Activated CD4-positive, alpha-beta memory T cell treated with anti-CD3 and anti-CD28 coated beads for 36 hours (primary cell): ENCODE data around the gene ACSS3. TPM values are rescaled to one million over a fixed set of nuclear protein-coding genes. Genes with fewer than 3 reads are reported as not detected.

Experiments used
- CTCF ChIA-PET: fragments of 350-600 bp; sonication (Branson Sonifier 250); formaldehyde crosslinking; loops from one replicate; lab custom pipeline; 2021; ENCODE audit warnings: antibody characterized with exemption, inconsistent platforms; lab: Charles Lee
- POLR2A ChIA-PET: fragments of 350-600 bp; sonication (Branson Sonifier 250); formaldehyde crosslinking; loops from one replicate; lab custom pipeline; 2021; ENCODE audit warnings: antibody characterized with exemption; lab: Charles Lee
- DNase-seq: peaks from one replicate; pipeline ENCODE4 v3.0.0-alpha.2; 2020
- H3K27ac Mint-ChIP-seq: one replicate; pipeline ENCODE4 v1.8.0; 2021; ENCODE audit warnings: mixed read lengths
- H3K27me3 Mint-ChIP-seq: one replicate; pipeline ENCODE4 v1.8.0; 2021; ENCODE audit warnings: mixed read lengths
- H3K36me3 Mint-ChIP-seq: one replicate; pipeline ENCODE4 v1.8.0; 2021; ENCODE audit warnings: mixed read lengths
- H3K4me1 Mint-ChIP-seq: one replicate; pipeline ENCODE4 v1.8.0; 2021; ENCODE audit warnings: low read depth, mixed read lengths
- H3K4me3 Mint-ChIP-seq: one replicate; pipeline ENCODE4 v1.8.0; 2021; ENCODE audit warnings: mild to moderate bottlenecking, mixed read lengths
- H3K9me3 Mint-ChIP-seq: one replicate; pipeline ENCODE4 v1.8.0; 2021; ENCODE audit warnings: mixed read lengths
- intact Hi-C: fragments of 100-400 bp; cut with micrococcal nuclease; formaldehyde crosslinking; loops from one replicate; pipeline ENCODE4 v1.15.1; 2023
- total RNA-seq, 2 experiments: library from RNA; stranded (reverse); gene quantifications; one replicate each; pipeline ENCODE4 v1.2.3, GENCODE V29; 2021

The ACSS3 gene
- total RNA-seq, 2 experiments from 2014 or later = not detected

- no peak for DNase-seq
- Mint-ChIP-seq H3K9me3 (peaks cover 8% of the 10 kb centered on the region), H3K4me1 (no peaks in the 10 kb centered on the region), H3K36me3 (no peaks in the 10 kb centered on the region), H3K4me3 (no peak overlapping the region), H3K27me3 (no peaks in the 10 kb centered on the region), H3K27ac (no peak overlapping the region)
- CTCF ChIA-PET = no interaction called here
- intact Hi-C loops = no loop called here
- POLR2A ChIA-PET = no interaction called here
Observed at GRCh38 chr12:81255456-81255855, 177.6 kb downstream of the ACSS3 start.

- Mint-ChIP-seq H3K27ac (no peak overlapping the region), H3K27me3 (no peaks in the 10 kb centered on the region), H3K4me1 (no peaks in the 10 kb centered on the region), H3K9me3 (peaks cover 8% of the 10 kb centered on the region), H3K4me3 (no peak overlapping the region), H3K36me3 (no peaks in the 10 kb centered on the region)
- CTCF ChIA-PET = no interaction called here
- POLR2A ChIA-PET = no interaction called here
- intact Hi-C loops = no loop called here
- no peak for DNase-seq
Observed at GRCh38 chr12:81255947-81256346, 178.1 kb downstream of the ACSS3 start.

DNA sequence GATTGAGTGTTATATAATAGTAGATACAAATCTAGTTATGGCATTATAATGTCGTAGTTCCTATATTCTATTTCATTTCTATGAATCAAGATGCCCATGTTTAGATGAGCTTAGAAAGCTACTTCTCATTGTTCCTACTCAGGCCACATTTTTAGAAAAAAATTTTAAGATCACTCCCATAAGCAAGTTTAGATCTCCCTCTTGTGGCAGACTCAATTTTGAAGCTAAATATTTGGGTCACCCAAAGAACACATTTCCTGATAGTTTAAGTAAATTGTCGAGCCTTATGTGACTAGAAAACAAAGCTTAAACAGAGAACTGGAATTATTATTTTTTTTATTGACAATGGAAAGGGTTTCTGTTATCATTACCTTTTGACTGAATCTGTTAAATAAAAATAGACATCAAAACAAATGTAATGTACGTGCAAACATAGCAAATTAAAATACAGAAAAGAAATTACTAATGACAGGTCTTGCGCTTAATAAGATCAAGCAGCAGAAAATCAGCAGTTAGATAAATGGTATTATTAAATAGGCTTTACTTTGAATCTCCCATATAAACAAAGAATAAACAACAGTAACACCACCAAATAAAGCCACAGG is 180.2 kb downstream of the ACSS3 start:
- ChIA-PET CTCF (interaction anchor here (0.7 kb wide), 1 partner anchor 82 kb away, joined by 3 read pairs; no protein-coding TSS in a partner anchor), POLR2A (no interaction called here)
- Mint-ChIP-seq H3K27ac (no peak overlapping the region), H3K36me3 (no peaks in the 10 kb centered on the region), H3K4me3 (no peak overlapping the region), H3K9me3 (peaks cover 8% of the 10 kb centered on the region), H3K27me3 (no peaks in the 10 kb centered on the region), H3K4me1 (no peaks in the 10 kb centered on the region)
- intact Hi-C loops = no loop called here
- DNase-seq = no peak

- ChIA-PET POLR2A (no interaction called here), CTCF (no interaction called here)
- H3K4me1 Mint-ChIP-seq = no peaks in the 10 kb centered on the region
- no peak overlapping the region for H3K4me3 Mint-ChIP-seq
- no peaks in the 10 kb centered on the region for H3K27me3 Mint-ChIP-seq
- H3K9me3 Mint-ChIP-seq = peaks cover 8% of the 10 kb centered on the region
- no peak for DNase-seq
- H3K36me3 Mint-ChIP-seq = no peaks in the 10 kb centered on the region
- intact Hi-C loops = no loop called here
- H3K27ac Mint-ChIP-seq = no peak overlapping the region
Observed at GRCh38 chr12:81259360-81259759, 181.5 kb downstream of the ACSS3 start.

DNA sequence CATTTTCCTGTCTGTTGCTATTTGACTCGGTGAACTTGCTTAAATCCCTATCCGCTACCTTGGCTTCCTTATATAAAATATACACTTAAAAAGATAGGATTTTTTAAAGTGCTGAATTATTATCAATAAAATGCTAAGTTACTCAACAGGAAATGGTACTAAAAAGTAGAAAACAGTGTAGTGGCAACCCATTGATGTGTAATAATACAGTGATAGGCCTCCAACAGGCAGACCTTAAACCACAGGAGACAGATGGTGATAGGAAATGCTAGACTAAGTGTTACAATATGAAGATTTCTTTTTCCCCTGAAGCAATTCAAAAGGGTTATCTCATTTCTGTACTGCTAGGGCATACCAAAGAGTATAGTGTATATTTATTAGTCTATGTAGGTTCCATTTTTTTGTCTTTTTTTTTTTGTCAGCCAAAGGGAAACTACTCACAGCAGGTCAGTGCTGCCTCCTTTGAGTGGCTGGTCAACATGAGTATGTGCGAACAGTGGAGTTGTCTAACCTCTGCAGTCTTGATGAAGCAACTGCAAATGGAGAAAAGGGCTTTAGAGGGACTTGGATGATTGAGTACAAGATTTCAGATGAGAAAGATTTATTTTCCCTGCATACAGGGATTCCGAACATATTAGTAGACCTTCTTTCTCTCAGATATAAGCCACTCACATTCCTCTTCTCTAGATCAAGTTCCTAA is 183.8 kb downstream of the ACSS3 start:
- ChIA-PET CTCF (no interaction called here), POLR2A (no interaction called here)
- H3K27ac Mint-ChIP-seq = no peak overlapping the region
- no peaks in the 10 kb centered on the region for H3K27me3 Mint-ChIP-seq
- no peaks in the 10 kb centered on the region for H3K9me3 Mint-ChIP-seq
- H3K4me3 Mint-ChIP-seq = no peak overlapping the region
- intact Hi-C loops = no loop called here
- no peak for DNase-seq
- no peaks in the 10 kb centered on the region for H3K36me3 Mint-ChIP-seq
- H3K4me1 Mint-ChIP-seq = no peaks in the 10 kb centered on the region

DNA sequence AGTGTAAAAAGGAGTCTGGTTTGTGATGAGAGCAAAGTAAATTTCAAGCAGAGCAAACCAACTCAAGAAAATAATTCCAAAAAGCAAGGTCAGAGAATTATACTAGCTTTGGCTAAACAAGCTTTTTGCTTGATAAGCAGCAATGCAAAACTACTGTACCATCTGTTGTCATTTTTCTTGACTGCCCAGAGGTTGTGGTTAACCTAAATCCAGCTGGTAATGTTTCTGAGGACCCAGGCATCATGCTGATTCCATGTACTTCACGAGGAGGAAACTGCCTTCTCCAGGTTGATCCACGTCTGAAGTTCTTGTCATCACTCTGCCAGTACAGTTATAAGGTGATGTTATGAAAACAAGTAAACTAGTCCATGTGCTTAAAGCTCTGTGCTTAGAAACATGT is 185.2 kb downstream of the ACSS3 start:
- intact Hi-C loops = no loop called here
- Mint-ChIP-seq H3K4me1 (no peaks in the 10 kb centered on the region), H3K27ac (no peak overlapping the region), H3K36me3 (no peaks in the 10 kb centered on the region), H3K27me3 (no peaks in the 10 kb centered on the region), H3K4me3 (no peak overlapping the region), H3K9me3 (no peaks in the 10 kb centered on the region)
- ChIA-PET POLR2A (no interaction called here), CTCF (no interaction called here)
- no peak for DNase-seq

GRCh38 chr12:81270385-81270784 is 192.5 kb downstream of the ACSS3 start:
- Mint-ChIP-seq H3K9me3 (peaks cover 3% of the 10 kb centered on the region), H3K27ac (no peak overlapping the region), H3K4me3 (no peak overlapping the region), H3K27me3 (no peaks in the 10 kb centered on the region), H3K36me3 (no peaks in the 10 kb centered on the region), H3K4me1 (no peaks in the 10 kb centered on the region)
- no peak for DNase-seq
- POLR2A ChIA-PET = no interaction called here
- CTCF ChIA-PET = no interaction called here
- intact Hi-C loops = no loop called here

DNA sequence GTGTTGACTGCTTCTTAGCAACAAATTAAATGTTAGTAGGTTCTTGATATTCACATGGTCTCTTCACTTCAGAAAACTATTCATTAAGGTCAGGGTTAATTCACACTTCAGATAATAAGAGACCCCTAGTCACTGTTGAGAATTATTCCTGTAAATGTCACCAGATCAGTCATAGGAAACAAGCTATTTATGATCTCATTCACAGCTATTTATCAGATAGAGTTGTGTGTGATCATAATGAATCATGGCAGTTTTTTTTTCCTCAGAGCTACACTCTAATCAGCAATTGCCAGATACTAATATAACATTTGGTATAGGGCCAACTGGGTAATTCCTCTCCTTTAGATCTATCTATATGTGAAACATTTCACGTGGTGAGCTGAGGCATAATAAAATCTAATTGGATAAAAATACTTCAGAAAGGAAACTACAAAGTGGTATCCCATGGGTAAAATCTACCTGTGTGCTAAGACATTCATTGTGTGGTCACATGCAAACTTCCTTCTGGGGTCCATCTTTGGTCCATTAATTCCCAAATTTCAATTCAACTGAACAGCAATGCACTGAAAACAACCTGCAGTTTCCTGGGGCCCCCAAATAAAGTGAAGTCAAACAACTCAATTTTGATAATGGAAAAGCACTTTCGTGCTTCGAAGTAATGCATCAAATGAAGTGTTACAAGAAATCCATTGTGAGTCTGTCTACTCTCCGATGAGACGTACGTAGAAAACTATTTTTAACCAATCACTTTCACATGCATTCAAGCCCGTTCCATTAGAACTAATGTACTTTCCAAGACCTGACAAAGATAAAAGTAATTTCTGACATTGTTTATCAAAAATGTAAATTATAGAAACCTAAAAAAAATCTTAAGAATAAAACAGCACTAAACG is 197.0 kb downstream of the ACSS3 start:
- CTCF ChIA-PET = no interaction called here
- Mint-ChIP-seq H3K4me3 (no peak overlapping the region), H3K36me3 (no peaks in the 10 kb centered on the region), H3K4me1 (no peaks in the 10 kb centered on the region), H3K27me3 (no peaks in the 10 kb centered on the region), H3K9me3 (peaks cover 6% of the 10 kb centered on the region), H3K27ac (no peak overlapping the region)
- POLR2A ChIA-PET = no interaction called here
- DNase-seq = no peak
- intact Hi-C loops = no loop called here

DNA sequence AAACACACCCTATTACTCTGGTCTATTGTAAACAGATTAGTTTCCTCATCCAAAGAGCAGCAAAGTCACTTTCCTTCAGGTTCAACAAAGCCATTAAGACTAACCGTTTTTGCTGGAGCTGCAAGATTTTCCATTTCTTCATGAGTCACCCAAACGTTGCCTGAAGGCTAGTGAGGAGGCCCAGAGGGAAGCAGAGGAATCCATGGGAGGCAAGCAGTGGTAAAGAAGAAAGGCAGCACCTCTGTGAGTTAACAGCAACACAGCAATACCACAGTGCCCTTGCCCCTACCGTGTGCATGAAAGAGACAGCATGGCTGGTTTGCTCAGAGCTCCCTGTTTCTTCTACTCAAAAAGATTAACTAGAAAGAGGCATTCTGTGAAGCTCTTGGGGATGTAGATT is 206.3 kb downstream of the ACSS3 start:
- no peak overlapping the region for H3K4me3 Mint-ChIP-seq
- H3K27ac Mint-ChIP-seq = no peak overlapping the region
- no peaks in the 10 kb centered on the region for H3K27me3 Mint-ChIP-seq
- no peaks in the 10 kb centered on the region for H3K36me3 Mint-ChIP-seq
- CTCF ChIA-PET = no interaction called here
- POLR2A ChIA-PET = no interaction called here
- intact Hi-C loops = no loop called here
- DNase-seq = no peak
- peaks cover 2% of the 10 kb centered on the region for H3K9me3 Mint-ChIP-seq
- no peaks in the 10 kb centered on the region for H3K4me1 Mint-ChIP-seq

DNA sequence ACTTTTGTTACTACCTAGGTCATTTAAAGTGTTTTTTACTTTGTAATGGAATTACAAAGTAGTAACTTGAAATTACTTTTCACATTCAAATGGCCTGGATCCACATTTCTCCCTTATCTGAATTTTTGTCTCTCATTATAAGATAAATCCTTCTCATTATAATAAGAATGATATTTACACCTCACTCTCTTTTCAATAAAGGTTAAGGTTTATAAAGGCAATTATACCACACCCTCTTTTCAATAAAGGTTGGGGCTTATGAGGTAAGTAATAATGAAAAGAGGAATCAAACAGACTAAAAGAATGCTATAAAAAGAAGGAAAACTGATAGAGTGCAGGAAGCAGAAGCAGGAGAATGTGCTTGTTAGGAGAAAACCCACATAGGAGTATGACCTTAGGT is 210.8 kb downstream of the ACSS3 start:
- intact Hi-C loops = no loop called here
- ChIA-PET POLR2A (no interaction called here), CTCF (no interaction called here)
- H3K9me3 Mint-ChIP-seq = peaks cover 2% of the 10 kb centered on the region
- DNase-seq = no peak
- H3K4me3 Mint-ChIP-seq = no peak overlapping the region
- H3K36me3 Mint-ChIP-seq = no peaks in the 10 kb centered on the region
- no peaks in the 10 kb centered on the region for H3K27me3 Mint-ChIP-seq
- H3K27ac Mint-ChIP-seq = no peak overlapping the region
- H3K4me1 Mint-ChIP-seq = no peaks in the 10 kb centered on the region

DNA sequence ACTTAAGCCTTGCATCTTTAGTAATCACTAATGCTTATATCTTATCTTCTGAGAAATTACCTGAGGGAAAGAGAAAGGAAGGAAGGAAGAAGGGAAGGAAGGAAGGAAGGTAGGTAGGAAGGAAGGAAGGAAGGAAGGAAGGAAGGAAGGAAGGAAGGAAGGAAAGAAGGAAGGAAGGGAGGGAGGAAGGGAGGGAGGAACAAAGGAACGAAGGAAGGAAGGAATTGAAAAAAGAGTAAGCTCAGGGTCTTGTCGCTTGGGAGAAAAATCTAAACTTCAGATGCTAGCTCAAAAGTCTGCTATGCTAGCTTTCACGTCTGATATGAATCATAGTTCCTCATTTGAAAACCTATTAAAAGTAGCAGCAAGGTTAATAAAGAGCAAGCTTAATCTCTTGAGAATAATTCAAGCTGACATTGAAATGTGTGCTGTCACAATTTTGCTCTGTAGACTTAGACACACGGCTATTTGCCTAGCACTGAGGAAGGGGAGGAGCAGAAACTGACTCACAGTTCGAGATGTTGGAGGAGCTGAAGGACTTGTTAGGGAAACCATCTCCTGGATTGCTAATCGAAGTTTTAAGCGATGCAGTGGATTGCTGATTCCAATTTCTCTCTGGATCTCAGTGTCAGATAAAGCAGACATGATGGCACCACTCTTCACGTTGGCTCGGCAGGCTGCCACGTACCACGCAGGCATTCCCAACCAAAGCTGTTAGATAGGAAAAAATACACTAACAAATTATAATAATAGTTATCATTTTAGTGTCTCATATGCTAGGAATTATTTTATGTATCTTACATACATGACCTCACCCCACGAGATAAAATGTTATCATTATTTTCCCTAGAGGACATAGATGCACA is 216.7 kb downstream of the ACSS3 start:
- no peak overlapping the region for H3K4me3 Mint-ChIP-seq
- no peak overlapping the region for H3K27ac Mint-ChIP-seq
- intact Hi-C loops = no loop called here
- no peak for DNase-seq
- no peaks in the 10 kb centered on the region for H3K4me1 Mint-ChIP-seq
- H3K27me3 Mint-ChIP-seq = no peaks in the 10 kb centered on the region
- no peaks in the 10 kb centered on the region for H3K36me3 Mint-ChIP-seq
- peaks cover 3% of the 10 kb centered on the region for H3K9me3 Mint-ChIP-seq
- ChIA-PET POLR2A (no interaction called here), CTCF (no interaction called here)

GRCh38 chr12:81295251-81295650 is 217.4 kb downstream of the ACSS3 start:
- H3K4me3 Mint-ChIP-seq = no peak overlapping the region
- POLR2A ChIA-PET = no interaction called here

More at GRCh38 chr12:81295251-81295650, 217.4 kb downstream of the ACSS3 start:
- CTCF ChIA-PET = no interaction called here
- no peak overlapping the region for H3K27ac Mint-ChIP-seq
- DNase-seq = no peak
- H3K27me3 Mint-ChIP-seq = no peaks in the 10 kb centered on the region
- H3K4me1 Mint-ChIP-seq = no peaks in the 10 kb centered on the region
- peaks cover 3% of the 10 kb centered on the region for H3K9me3 Mint-ChIP-seq
- no peaks in the 10 kb centered on the region for H3K36me3 Mint-ChIP-seq
- intact Hi-C loops = no loop called here
